K562 (cell line): ENCODE results near the gene UBE2H. TPM values are rescaled to one million over a fixed set of nuclear protein-coding genes. Genes with fewer than 3 reads are reported as not detected.
A peak's percentile ranks its signal among the peaks of the same experiment; 100 is the strongest.

Experiments used
- DPF2 ChIP-seq: fragments of 450-650 bp; IDR thresholded peaks from 2 replicates; pipeline ENCODE4 v1.6.1; 2016
- FOXK2 ChIP-seq, 2 experiments: fragments of 450-650 bp; IDR thresholded peaks in 1 of 2; conservative IDR thresholded peaks in 1 of 2; 2 replicates each; pipeline ENCODE4 v1.6.1; 2016; ENCODE audit warnings: low read depth in 2 of 2, mild to moderate bottlenecking in 1 of 2
- HBP1 ChIP-seq: fragments of 450-650 bp; formaldehyde crosslinking; IDR thresholded peaks from 2 replicates; pipeline ENCODE4 v1.4.0; 2022; ENCODE audit warnings: missing genetic modification characterization
- IRF2 ChIP-seq: sonication (generic); formaldehyde crosslinking; IDR thresholded peaks from 2 replicates; pipeline ENCODE4 v1.8.1; 2022; ENCODE audit warnings: mild to moderate bottlenecking, missing genetic modification reagents
- NR4A1 ChIP-seq, 2 experiments: fragments of 250-450 bp in 1 of 2; fragments of 450-650 bp in 1 of 2; sonication (Bioruptor Pico) in 1 of 2; IDR thresholded peaks; 2 replicates each; pipeline versions ENCODE4 v1.4.0 to v1.6.1; 2016 to 2020; ENCODE audit warnings: mild to moderate bottlenecking in 2 of 2, missing compliant biosample characterization in 1 of 2, missing genetic modification characterization in 1 of 2, moderate library complexity in 1 of 2
- PURB ChIP-seq: sonication (generic); formaldehyde crosslinking; IDR thresholded peaks from 2 replicates; pipeline ENCODE4 v1.9.0; 2021; ENCODE audit warnings: low read depth, mild to moderate bottlenecking, missing genetic modification reagents
- RBM14 ChIP-seq: fragments of 200-400 bp; formaldehyde crosslinking; IDR thresholded peaks from 2 replicates; pipeline ENCODE4 v1.6.1; 2018; ENCODE audit warnings: low read depth, mild to moderate bottlenecking, low read length, moderate library complexity, borderline replicate concordance; ENCODE audit not compliant: insufficient read depth
- SMAD4 ChIP-seq: fragments of 250-450 bp; sonication (Bioruptor Pico); conservative IDR thresholded peaks from 2 replicates; pipeline ENCODE4 v1.8.0; 2021; ENCODE audit warnings: inconsistent platforms, mild to moderate bottlenecking, moderate library complexity
- SRSF9 ChIP-seq: fragments of 200-400 bp; formaldehyde crosslinking; IDR thresholded peaks from 2 replicates; pipeline ENCODE4 v1.6.1; 2017; ENCODE audit warnings: low read depth, low read length, borderline replicate concordance
- ZKSCAN1 ChIP-seq: fragments of 150-350 bp; IDR thresholded peaks from 2 replicates; pipeline ENCODE4 v1.6.1; 2016; ENCODE audit warnings: low read depth, low read length
- ZNF146 ChIP-seq: IDR thresholded peaks from one replicate; pipeline ENCODE4 v1.6.1; 2018; ENCODE audit warnings: missing compliant biosample characterization; ENCODE audit not compliant: unreplicated experiment
- ZNF165 ChIP-seq: fragments of 250-450 bp; sonication (Bioruptor Pico); IDR thresholded peaks from 2 replicates; pipeline ENCODE4 v1.4.0; 2020; ENCODE audit warnings: borderline replicate concordance
- ZNF57 ChIP-seq: fragments of 450-650 bp; formaldehyde crosslinking; IDR thresholded peaks from 2 replicates; pipeline ENCODE4 v1.4.0; 2020; ENCODE audit warnings: mild to moderate bottlenecking, moderate library complexity
- polyA plus RNA-seq, 8 experiments: library from polyadenylated mRNA; depleted of rRNA in 4 of 8; stranded (reverse) in 5 of 8; unstranded in 3 of 8; fragments of >200 nt; fragmentation: Nextera tagmentation in 2 of 8; fragmentation: Illumina TruSeq in 1 of 8; extraction: Ambion mirVana in 2 of 8; extraction: Trizol in 1 of 8; gene quantifications; 2 replicates each; pipeline versions ENCODE4 v1.2.1 to v1.2.3, GENCODE V29; 2011 to 2014; ENCODE audit warnings: inconsistent platforms in 1 of 8, missing spikeins in 1 of 8
- total RNA-seq, 7 experiments: library from RNA; depleted of rRNA in 6 of 7; stranded (reverse); fragments of >200 nt in 6 of 7; fragmentation: Illumina TruSeq in 2 of 7; extraction: Trizol in 2 of 7; gene quantifications; 2 replicates each; pipeline versions ENCODE4 v1.2.1 to v1.2.3, GENCODE V29; 2011 to 2021; ENCODE audit warnings: low replicate concordance in 1 of 7
- TF ChIP-seq, protein P1 (sequence below): sonication (generic); formaldehyde crosslinking; IDR thresholded peaks from 2 replicates; pipeline ENCODE4 v1.8.0; 2022; ENCODE audit warnings: mild to moderate bottlenecking, missing genetic modification reagents
- TF ChIP-seq, protein P2 (sequence below): fragments of 450-650 bp; IDR thresholded peaks from 2 replicates; pipeline ENCODE4 v1.6.1; 2018; ENCODE audit not compliant: partially characterized antibody
- TF ChIP-seq, protein P3 (sequence below), 2 experiments: IDR thresholded peaks in 1 of 2; conservative IDR thresholded peaks in 1 of 2; 2 replicates each; pipeline ENCODE4 v1.6.1; 2016; ENCODE audit warnings: low read depth in 2 of 2, mild to moderate bottlenecking in 1 of 2, missing compliant biosample characterization in 1 of 2, missing genetic modification characterization in 1 of 2, moderate library complexity in 1 of 2

UBE2H gene
- total and polyA plus RNA-seq, 9 of the 15 experiments (the other 6 are each of a cell fraction or from before 2014, with no cell fraction given) = 6.3 to 33.0 (median 13.3) TPM

GRCh38 chr7:129958643-129959470, 6.1 kb upstream of the UBE2H start (continued):
- TF ChIP-seq, protein P1, sequence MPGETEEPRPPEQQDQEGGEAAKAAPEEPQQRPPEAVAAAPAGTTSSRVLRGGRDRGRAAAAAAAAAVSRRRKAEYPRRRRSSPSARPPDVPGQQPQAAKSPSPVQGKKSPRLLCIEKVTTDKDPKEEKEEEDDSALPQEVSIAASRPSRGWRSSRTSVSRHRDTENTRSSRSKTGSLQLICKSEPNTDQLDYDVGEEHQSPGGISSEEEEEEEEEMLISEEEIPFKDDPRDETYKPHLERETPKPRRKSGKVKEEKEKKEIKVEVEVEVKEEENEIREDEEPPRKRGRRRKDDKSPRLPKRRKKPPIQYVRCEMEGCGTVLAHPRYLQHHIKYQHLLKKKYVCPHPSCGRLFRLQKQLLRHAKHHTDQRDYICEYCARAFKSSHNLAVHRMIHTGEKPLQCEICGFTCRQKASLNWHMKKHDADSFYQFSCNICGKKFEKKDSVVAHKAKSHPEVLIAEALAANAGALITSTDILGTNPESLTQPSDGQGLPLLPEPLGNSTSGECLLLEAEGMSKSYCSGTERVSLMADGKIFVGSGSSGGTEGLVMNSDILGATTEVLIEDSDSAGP = peak; percentile 72; the same call in 1 of the 2 replicates
- TF ChIP-seq IRF2 (CRISPR knock-in tag) = no peak
- TF ChIP-seq SRSF9 = no peak
- TF ChIP-seq ZKSCAN1 = peak; percentile 90
- TF ChIP-seq NR4A1 (CRISPR knock-in tag; IDR thresholded peaks at IDR 0.05) = peak; percentile 84; the same call in 1 of the 2 replicates
- TF ChIP-seq NR4A1 (tag; IDR thresholded peaks at IDR 0.05) = peak; percentile 96
- TF ChIP-seq, protein P2, sequence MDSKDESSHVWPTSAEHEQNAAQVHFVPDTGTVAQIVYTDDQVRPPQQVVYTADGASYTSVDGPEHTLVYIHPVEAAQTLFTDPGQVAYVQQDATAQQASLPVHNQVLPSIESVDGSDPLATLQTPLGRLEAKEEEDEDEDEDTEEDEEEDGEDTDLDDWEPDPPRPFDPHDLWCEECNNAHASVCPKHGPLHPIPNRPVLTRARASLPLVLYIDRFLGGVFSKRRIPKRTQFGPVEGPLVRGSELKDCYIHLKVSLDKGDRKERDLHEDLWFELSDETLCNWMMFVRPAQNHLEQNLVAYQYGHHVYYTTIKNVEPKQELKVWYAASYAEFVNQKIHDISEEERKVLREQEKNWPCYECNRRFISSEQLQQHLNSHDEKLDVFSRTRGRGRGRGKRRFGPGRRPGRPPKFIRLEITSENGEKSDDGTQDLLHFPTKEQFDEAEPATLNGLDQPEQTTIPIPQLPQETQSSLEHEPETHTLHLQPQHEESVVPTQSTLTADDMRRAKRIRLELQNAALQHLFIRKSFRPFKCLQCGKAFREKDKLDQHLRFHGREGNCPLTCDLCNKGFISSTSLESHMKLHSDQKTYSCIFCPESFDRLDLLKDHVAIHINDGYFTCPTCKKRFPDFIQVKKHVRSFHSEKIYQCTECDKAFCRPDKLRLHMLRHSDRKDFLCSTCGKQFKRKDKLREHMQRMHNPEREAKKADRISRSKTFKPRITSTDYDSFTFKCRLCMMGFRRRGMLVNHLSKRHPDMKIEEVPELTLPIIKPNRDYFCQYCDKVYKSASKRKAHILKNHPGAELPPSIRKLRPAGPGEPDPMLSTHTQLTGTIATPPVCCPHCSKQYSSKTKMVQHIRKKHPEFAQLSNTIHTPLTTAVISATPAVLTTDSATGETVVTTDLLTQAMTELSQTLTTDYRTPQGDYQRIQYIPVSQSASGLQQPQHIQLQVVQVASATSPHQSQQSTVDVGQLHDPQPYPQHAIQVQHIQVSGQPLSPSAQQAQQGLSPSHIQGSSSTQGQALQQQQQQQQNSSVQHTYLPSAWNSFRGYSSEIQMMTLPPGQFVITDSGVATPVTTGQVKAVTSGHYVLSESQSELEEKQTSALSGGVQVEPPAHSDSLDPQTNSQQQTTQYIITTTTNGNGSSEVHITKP = peak; percentile 66
- TF ChIP-seq ZNF146 (CRISPR knock-in tag) = no peak
- no peak for TF ChIP-seq HBP1
- TF ChIP-seq, protein P3, sequence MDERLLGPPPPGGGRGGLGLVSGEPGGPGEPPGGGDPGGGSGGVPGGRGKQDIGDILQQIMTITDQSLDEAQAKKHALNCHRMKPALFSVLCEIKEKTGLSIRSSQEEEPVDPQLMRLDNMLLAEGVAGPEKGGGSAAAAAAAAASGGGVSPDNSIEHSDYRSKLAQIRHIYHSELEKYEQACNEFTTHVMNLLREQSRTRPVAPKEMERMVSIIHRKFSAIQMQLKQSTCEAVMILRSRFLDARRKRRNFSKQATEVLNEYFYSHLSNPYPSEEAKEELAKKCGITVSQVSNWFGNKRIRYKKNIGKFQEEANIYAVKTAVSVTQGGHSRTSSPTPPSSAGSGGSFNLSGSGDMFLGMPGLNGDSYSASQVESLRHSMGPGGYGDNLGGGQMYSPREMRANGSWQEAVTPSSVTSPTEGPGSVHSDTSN (CRISPR knock-in tag; IDR thresholded peaks at IDR 0.05; ENCODE audit: low read depth) = peak; percentile 75
- TF ChIP-seq, protein P3 (tag; conservative IDR thresholded peaks at IDR 0.05; ENCODE audit: low read depth) = peak; percentile 98
- 0 out of 2 replicates have a peak, but pooled peaks have one; percentile 27 for TF ChIP-seq ZNF165 (CRISPR knock-in tag)
- peak; percentile 100 for TF ChIP-seq DPF2
- no peak for TF ChIP-seq RBM14
- TF ChIP-seq PURB (CRISPR knock-in tag) = no peak
- TF ChIP-seq ZNF57 = no peak
- TF ChIP-seq FOXK2 (conservative IDR thresholded peaks at IDR 0.05 in 1 of 2, IDR thresholded peaks at IDR 0.05 in 1 of 2; ENCODE audit: low read depth in 2 of 2) = peak; percentile 98 to 99
- TF ChIP-seq SMAD4 = peak; percentile 99
